GM18505 (cell line): ENCODE data around the gene TAGLN.

ENCODE experiments used
- ATAC-seq: cut with Tn5 transposase; IDR thresholded peaks from one replicate; pipeline ENCODE4 v1.9.1; 2021; ENCODE audit not compliant: unreplicated experiment
- POLR2A ChIP-seq: IDR thresholded peaks from 4 replicates; pipeline ENCODE4 v1.6.1; 2011; ENCODE audit warnings: borderline replicate concordance; ENCODE audit not compliant: insufficient read depth, insufficient read length; ENCODE audit errors: extremely low read depth

The TAGLN gene

GRCh38 chr11:117230999-117231841 lies 32.0 kb downstream of the TAGLN start:
- TF ChIP-seq POLR2A = no peak
- no peak for ATAC-seq

DNA sequence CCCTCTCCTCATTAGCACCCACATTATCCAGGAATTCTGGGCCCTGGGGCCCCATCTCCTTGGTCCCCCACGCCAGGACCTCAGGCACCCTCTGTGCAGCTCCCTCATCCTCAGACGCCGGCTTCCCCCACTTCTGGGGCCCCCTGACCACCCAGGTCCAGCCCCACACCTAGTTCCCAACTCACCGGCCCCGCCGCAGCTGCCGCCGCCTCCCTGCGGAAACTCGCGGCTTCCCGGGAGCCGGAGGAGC lies 32.6 kb downstream of the TAGLN start, which contains the start of gene PCSK7:
Gene PCSK7 (minus strand): TSS at position 232 of the 250 bp plus-strand sequence. CDS start 2,229 bp downstream, outside the sequence.
- ATAC-seq = no peak
- no peak for TF ChIP-seq POLR2A

GRCh38 chr11:117232092-117232878 lies 33.1 kb downstream of the TAGLN start, which contains the start of gene RNF214:
Gene RNF214 (plus strand): TSS chr11:117232671. CDS start chr11:117234273, 1,602 bp downstream.
- peak; percentile 75 for ATAC-seq

DNA sequence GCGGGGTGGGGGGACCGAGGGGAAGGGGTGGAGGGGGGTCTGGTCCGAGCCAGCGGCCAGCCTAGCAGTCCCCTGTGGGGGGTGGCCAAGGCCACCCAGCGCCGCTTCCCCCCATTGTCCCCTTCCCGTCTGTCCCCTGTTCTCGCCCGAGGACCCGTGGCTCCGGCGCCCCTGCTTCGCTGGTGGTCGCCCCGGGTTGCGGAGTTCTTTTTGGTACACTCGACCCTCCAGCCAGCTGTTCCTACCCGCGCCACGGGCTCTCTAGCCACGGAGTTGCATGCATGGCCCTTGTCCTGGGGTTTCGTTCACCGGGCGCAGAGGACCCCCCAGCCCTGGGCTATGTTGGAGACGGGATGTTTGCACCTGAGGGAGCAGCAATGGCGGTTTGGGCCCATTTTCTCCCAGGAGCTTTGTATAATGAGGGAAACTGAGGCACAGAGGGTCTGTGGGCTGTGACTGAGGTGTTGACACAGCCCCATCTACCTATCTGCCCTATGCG lies 33.8 kb downstream of the TAGLN start:
- no peak for TF ChIP-seq POLR2A
- ATAC-seq = peak; percentile 5

More at GRCh38 chr11:117232092-117232878, 33.1 kb downstream of the TAGLN start, which contains the start of gene RNF214:
- TF ChIP-seq POLR2A = peak; percentile 83

DNA sequence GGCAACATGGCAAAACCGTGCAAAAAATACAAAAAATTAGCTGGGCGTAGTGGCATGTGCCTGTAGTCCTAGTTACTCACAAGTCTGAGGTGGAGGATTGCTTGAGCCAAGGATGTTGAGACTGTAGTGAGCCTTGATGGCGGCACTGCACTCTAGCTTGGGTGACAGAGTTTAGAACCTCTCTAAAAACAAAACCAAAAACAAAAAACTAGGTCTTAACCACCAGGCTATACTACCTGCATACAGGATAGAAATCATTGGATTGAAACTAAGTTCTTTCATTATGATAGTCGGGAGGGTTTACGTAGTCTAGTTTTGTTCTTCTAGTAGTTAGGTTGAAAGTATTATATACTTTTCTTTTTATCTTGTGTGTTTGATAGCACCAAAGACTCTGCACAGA lies 39.1 kb downstream of the TAGLN start:
- TF ChIP-seq POLR2A = no peak
- ATAC-seq = no peak

DNA sequence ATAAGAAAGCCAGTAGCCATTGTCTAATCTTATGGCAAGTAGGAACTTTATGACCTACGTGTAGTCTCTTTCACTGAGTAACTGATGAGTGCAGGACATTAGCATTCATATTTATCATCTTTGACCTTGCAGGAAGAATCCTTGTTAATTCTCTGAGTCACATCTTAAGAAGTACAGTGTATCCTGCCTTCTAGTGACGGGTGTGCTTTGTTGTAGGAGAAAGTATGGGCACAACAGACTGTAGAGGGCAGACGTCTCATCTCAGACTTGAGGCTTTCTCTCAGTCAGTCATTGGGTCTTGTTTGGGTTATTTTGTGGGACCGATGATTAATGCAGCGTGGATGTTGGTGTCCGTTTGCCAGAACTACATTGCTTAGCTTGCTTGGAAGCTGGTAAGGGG lies 40.1 kb downstream of the TAGLN start:
- TF ChIP-seq POLR2A = no peak
- ATAC-seq = no peak

- TF ChIP-seq POLR2A = no peak
- no peak for ATAC-seq
Observed at GRCh38 chr11:117248341-117248740, 49.2 kb downstream of the TAGLN start.

DNA sequence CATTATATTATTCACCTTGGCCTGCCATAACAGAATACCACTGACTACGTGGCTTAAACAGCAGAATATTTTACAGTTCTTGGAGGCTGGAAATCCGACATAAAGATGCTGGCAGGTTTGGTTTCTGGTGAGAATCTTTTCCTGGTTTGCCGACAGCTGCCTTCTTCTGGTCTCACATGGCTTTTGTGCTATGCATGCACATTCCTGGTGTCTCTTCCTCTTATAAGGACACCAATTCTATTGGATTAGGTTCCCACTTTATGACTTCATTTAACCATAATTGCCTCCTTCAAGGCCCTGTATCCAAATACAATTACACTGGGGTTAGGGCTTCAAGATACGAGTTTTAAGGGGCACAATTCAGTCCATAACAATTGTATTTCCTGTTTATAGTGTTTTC lies 50.4 kb downstream of the TAGLN start:
- no peak for ATAC-seq
- no peak for TF ChIP-seq POLR2A

GRCh38 chr11:117251506-117251905 lies 52.3 kb downstream of the TAGLN start:
- no peak for TF ChIP-seq POLR2A

GRCh38 chr11:117255966-117256365 lies 56.8 kb downstream of the TAGLN start:
- ATAC-seq = no peak
- no peak for TF ChIP-seq POLR2A

More at GRCh38 chr11:117251506-117251905, 52.3 kb downstream of the TAGLN start:
- ATAC-seq = no peak

DNA sequence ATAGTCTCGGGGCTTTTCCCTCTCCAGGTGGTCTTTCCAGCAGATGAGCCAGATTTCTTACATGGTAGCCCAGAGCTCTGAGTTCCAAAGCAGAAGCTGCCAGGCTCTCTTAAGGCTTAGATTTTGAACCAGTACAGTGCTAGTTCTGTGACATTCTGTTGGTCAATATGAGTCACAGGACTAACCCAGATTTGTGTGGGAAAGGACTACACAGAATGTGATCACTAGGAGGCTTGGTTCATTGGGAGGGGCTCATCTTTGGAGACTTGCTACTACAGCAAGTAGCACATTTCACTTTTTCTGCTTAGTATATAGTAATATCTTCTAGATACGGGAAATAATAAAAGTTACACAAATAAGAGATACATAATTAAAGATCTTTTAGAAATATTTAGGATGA lies 57.4 kb downstream of the TAGLN start:
- TF ChIP-seq POLR2A = no peak
- ATAC-seq = no peak
